Panc1 (cell line): ENCODE data around the gene MTURN. TPM values are rescaled to one million over a fixed set of nuclear protein-coding genes. Genes with fewer than 3 reads are reported as not detected.

Experiments used
- ATAC-seq: fragments of 200-7000 bp; cut with Tn5 transposase; 2 replicates; pipeline ENCODE4 v1.9.1; 2020; ENCODE audit warnings: mild to moderate bottlenecking, moderate library complexity
- BruUV-seq: library from RNA; stranded (reverse); fragments of 400-500 nt; replicated peaks from 2 replicates; lab custom pipeline; 2021; lab: Mats Ljungman, UMichigan
- CTCF ChIA-PET: fragments of 300-600 bp; sonication (Branson Sonifier 250); formaldehyde crosslinking; loops from one replicate; lab custom pipeline; 2022; ENCODE audit warnings: antibody characterized with exemption; lab: Charles Lee
- POLR2A ChIA-PET: fragments of 300-600 bp; sonication (Branson Sonifier 250); formaldehyde crosslinking; loops from one replicate; lab custom pipeline; 2022; ENCODE audit warnings: antibody characterized with exemption; lab: Charles Lee
- DNase-seq: peaks from one replicate; pipeline ENCODE4 v3.0.0-alpha.2; 2010; ENCODE audit warnings: low read depth, low spot score
- H3K27ac ChIP-seq: 2 replicates; pipeline ENCODE4 v1.5.1; 2011; ENCODE audit warnings: mild to moderate bottlenecking, low read length, inconsistent platforms
- H3K27me3 ChIP-seq: fragments of 200-500 bp; sonication (Bioruptor generic); 2 replicates; pipeline ENCODE4 v1.6.0; 2014; ENCODE audit warnings: low read length, inconsistent platforms; ENCODE audit not compliant: control insufficient read depth, insufficient read depth
- H3K36me3 ChIP-seq: fragments of 200-500 bp; sonication (Bioruptor generic); 2 replicates; pipeline ENCODE4 v1.5.1; 2014; ENCODE audit warnings: inconsistent platforms, mild to moderate bottlenecking, low read length, moderate library complexity; ENCODE audit not compliant: control insufficient read depth, insufficient read depth
- H3K4me1 ChIP-seq: 2 replicates; pipeline ENCODE4 v1.5.1; 2011; ENCODE audit warnings: inconsistent platforms, mild to moderate bottlenecking, low read length, moderate library complexity; ENCODE audit not compliant: control insufficient read depth, insufficient read depth
- H3K4me3 ChIP-seq, 2 experiments: 2 replicates each; pipeline ENCODE4 v1.5.1; 2011 to 2012; ENCODE audit warnings: low read depth in 2 of 2, low read length in 2 of 2, mild to moderate bottlenecking in 2 of 2, inconsistent platforms in 1 of 2, moderate library complexity in 1 of 2
- H3K9me3 ChIP-seq: fragments of 200-500 bp; sonication (Bioruptor generic); 2 replicates; pipeline ENCODE4 v1.5.1; 2014; ENCODE audit warnings: low read depth, mild to moderate bottlenecking, inconsistent platforms, low read length, moderate library complexity; ENCODE audit not compliant: control insufficient read depth, insufficient read depth
- CTCF ChIP-seq: fragments of 450-650 bp; IDR thresholded peaks from 2 replicates; pipeline ENCODE4 v1.5.1; 2017; ENCODE audit warnings: mild to moderate bottlenecking
- POLR2AphosphoS5 ChIP-seq: IDR thresholded peaks from 2 replicates; pipeline ENCODE4 v1.6.1; 2012; ENCODE audit warnings: mild to moderate bottlenecking, low read depth, low read length, moderate library complexity
- REST ChIP-seq, 2 experiments: IDR thresholded peaks; 2 replicates each; pipeline ENCODE4 v1.6.1; 2011 to 2012; ENCODE audit warnings: low read depth in 2 of 2, control low read depth in 1 of 2, low read length in 1 of 2, mild to moderate bottlenecking in 1 of 2, moderate library complexity in 1 of 2; ENCODE audit not compliant: insufficient read depth in 1 of 2
- SIN3A ChIP-seq: IDR thresholded peaks from 2 replicates; pipeline ENCODE4 v1.6.1; 2012; ENCODE audit warnings: low read depth, mild to moderate bottlenecking, low read length, moderate library complexity, borderline replicate concordance; ENCODE audit not compliant: insufficient read depth
- TCF7L2 ChIP-seq: IDR thresholded peaks from 2 replicates; pipeline ENCODE4 v1.6.1; 2011; ENCODE audit warnings: mild to moderate bottlenecking, low read depth, low read length, inconsistent platforms
- in situ Hi-C: cut with HindIII; loops from 2 replicates; pipeline ENCODE4 v1.10.0; 2016; ENCODE audit warnings: low sequenced_read_pairs, low pct_unique_long_range_greater_than_20kb
- intact Hi-C: fragments of 100-400 bp; cut with micrococcal nuclease; formaldehyde crosslinking; loops from one replicate; pipeline ENCODE4 v1.10.0; 2022; ENCODE audit not compliant: unreplicated experiment
- total RNA-seq: library from RNA; stranded (reverse); gene quantifications from one replicate; pipeline ENCODE4 v1.2.1, GENCODE V29; 2021; ENCODE audit not compliant: unreplicated experiment

The MTURN gene
- total RNA-seq, 1 experiment from 2014 or later, result 1.2 TPM

GRCh38 chr7:30191809-30192208, 57.0 kb downstream of the MTURN start:
- in situ Hi-C loops, result no loop called here
- CTCF ChIA-PET, result no interaction called here
- no TSS peak for BruUV-seq
- TF ChIP-seq POLR2AphosphoS5 (no peak), REST (IDR thresholded peaks at IDR 0.05; ENCODE audit: insufficient read depth in 1 of 2, low read depth in 2 of 2, low read length in 1 of 2) (no peak), SIN3A (no peak), TCF7L2 (no peak), CTCF (no peak)
- ATAC-seq, result no peak
- no peak for DNase-seq
- intact Hi-C loops, result no loop called here
- no peak overlapping the region for H3K4me3 ChIP-seq
- POLR2A ChIA-PET, result no interaction called here
- peaks cover 14% of the 10 kb centered on the region for H3K9me3 ChIP-seq
- no peaks in the 10 kb centered on the region for H3K36me3 ChIP-seq
- H3K27ac ChIP-seq, result no peak overlapping the region
- H3K4me1 ChIP-seq, result no peaks in the 10 kb centered on the region
- no peaks in the 10 kb centered on the region for H3K27me3 ChIP-seq

- CTCF ChIA-PET, result no interaction called here
Observed at GRCh38 chr7:30193336-30193943, 58.7 kb downstream of the MTURN start.

More at GRCh38 chr7:30193336-30193943, 58.7 kb downstream of the MTURN start:
- peaks cover 16% of the 10 kb centered on the region for H3K9me3 ChIP-seq
- intact Hi-C loops (no loop called here), in situ Hi-C loops (no loop called here)
- H3K4me1 ChIP-seq, result no peaks in the 10 kb centered on the region
- TF ChIP-seq TCF7L2, result no peak
- TF ChIP-seq REST (IDR thresholded peaks at IDR 0.05; ENCODE audit: insufficient read depth in 1 of 2, low read depth in 2 of 2, low read length in 1 of 2), result no peak
- TF ChIP-seq CTCF, result no peak
- no peak for TF ChIP-seq POLR2AphosphoS5
- TF ChIP-seq SIN3A, result no peak
- H3K27me3 ChIP-seq, result no peaks in the 10 kb centered on the region
- ATAC-seq, result no peak
- POLR2A ChIA-PET, result no interaction called here
- no peak overlapping the region for H3K27ac ChIP-seq
- no peak overlapping the region for H3K4me3 ChIP-seq
- DNase-seq, result no peak
- BruUV-seq, result no TSS peak
- H3K36me3 ChIP-seq, result no peaks in the 10 kb centered on the region
